Activated gamma-delta T cell treated with anti-CD3 and anti-CD28 coated beads, Interleukin-2, amount 50 U/mL, for 16 hours (primary cell): ENCODE results near the gene PURA.

Experiments used
- DNase-seq: peaks from one replicate; pipeline ENCODE4 v3.0.0-alpha.2; 2020; ENCODE audit warnings: low read depth

The PURA gene

GRCh38 chr5:140159014-140159927, 45.4 kb downstream of the PURA start:
- DNase-seq: no peak

GRCh38 chr5:140162275-140162674, 48.4 kb downstream of the PURA start:
- no peak for DNase-seq

GRCh38 chr5:140162781-140163180, 48.9 kb downstream of the PURA start:
- DNase-seq: no peak

GRCh38 chr5:140165101-140165922, 51.4 kb downstream of the PURA start:
- DNase-seq: no peak

GRCh38 chr5:140165923-140166270, 52.0 kb downstream of the PURA start:
- DNase-seq: no peak

GRCh38 chr5:140166911-140167310, 53.0 kb downstream of the PURA start:
- no peak for DNase-seq

- no peak for DNase-seq
These were observed 54.5 kb downstream of the PURA start for GRCh38 chr5:140168371-140168770.

GRCh38 chr5:140169410-140169809, 55.5 kb downstream of the PURA start:
- DNase-seq: no peak

- DNase-seq: no peak
These were observed 58.6 kb downstream of the PURA start for GRCh38 chr5:140172483-140172882.

- no peak for DNase-seq
These were observed 60.1 kb downstream of the PURA start for GRCh38 chr5:140174014-140174413.

- DNase-seq: peak; percentile 86
These were observed 60.8 kb downstream of the PURA start, which contains the start of gene CYSTM1 for GRCh38 chr5:140174465-140175366. Gene CYSTM1, plus strand, starts transcription at chr5:140175188. Its CDS starts 19,278 bp downstream, at chr5:140194466.
